GM12891 (cell line): ENCODE data around the gene URM1.

Experiments used
- POLR2AphosphoS5 ChIP-seq: IDR thresholded peaks from 2 replicates; pipeline ENCODE4 v1.6.1; 2011; ENCODE audit warnings: low read depth, low read length, control low read depth
- SPI1 ChIP-seq: IDR thresholded peaks from 2 replicates; pipeline ENCODE4 v1.6.1; 2011; ENCODE audit warnings: low read depth, low read length, control low read depth

DNA sequence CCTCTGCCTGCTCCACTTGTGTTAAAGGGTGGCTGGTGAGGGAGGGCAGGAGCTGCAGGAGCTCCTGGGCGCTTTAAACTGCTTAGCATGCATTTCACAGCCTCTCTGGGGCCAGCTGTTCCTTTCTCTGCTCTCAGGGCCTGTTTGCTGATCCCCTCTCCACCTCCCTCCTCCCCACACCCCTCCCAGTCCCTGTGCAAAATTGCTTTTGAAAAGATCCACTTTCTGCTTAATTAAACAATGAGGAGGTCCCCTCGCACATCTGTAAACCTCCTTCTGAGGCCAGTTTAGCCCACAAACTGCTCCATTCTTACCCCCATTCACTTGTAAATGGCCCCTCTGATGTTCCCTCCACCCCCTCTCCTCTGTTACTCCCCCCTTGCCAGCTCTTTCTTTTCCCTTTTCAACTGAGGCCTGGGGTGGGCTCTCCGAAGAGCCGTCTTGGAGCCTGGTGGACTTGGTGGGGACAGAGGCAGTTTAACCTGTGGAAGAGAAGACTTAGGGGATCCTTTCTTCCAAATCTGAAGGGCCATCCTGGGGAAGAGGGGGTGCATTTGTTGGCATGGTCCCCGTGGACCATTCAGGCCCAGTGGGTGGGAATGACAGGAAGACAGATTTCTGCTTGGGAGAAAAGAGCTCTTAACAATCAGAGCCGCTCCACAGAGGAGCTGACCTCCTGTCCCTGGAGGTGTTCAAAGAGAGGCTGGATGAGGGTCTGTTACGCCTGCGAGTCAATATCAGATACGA, 12.0 kb downstream of the URM1 start:
- TF ChIP-seq POLR2AphosphoS5 = no peak
- TF ChIP-seq SPI1 = no peak
